GM12872 (cell line): ENCODE data around the gene PTN.

Source experiments
- CTCF ChIP-seq: IDR thresholded peaks from 3 replicates; pipeline ENCODE4 v1.5.1; 2011; ENCODE audit warnings: low read depth, mild to moderate bottlenecking, low read length, moderate library complexity; ENCODE audit not compliant: insufficient read depth

The PTN gene

GRCh38 chr7:137302081-137302480 is 41.5 kb downstream of the PTN start:
- TF ChIP-seq CTCF: no peak

- TF ChIP-seq CTCF: no peak
These were observed 45.1 kb downstream of the PTN start for GRCh38 chr7:137298464-137298794.

- no peak for TF ChIP-seq CTCF
These were observed 45.7 kb downstream of the PTN start for GRCh38 chr7:137297551-137298463.

GRCh38 chr7:137296576-137296975 is 47.0 kb downstream of the PTN start:
- no peak for TF ChIP-seq CTCF

- TF ChIP-seq CTCF: no peak
These were observed 47.7 kb downstream of the PTN start for GRCh38 chr7:137295739-137296324.

- no peak for TF ChIP-seq CTCF
These were observed 54.4 kb downstream of the PTN start for GRCh38 chr7:137289101-137289500.

- no peak for TF ChIP-seq CTCF
These were observed 55.8 kb downstream of the PTN start for GRCh38 chr7:137287651-137288258.
